NCI-H1436 treated with DMSO at 0.1 percent for 48 hours (cell line): Measurements from ENCODE around the gene ZBTB20.
"Not testable (repeated sequence)": the region's sequence is repeated elsewhere in the genome, so short reads cannot be mapped to it uniquely, and the experiment has no call there.

Experiments
- DNase-seq: peaks from one replicate; lab custom pipeline; 2025; lab: John Stamatoyannopoulos, UW

ZBTB20 gene

GRCh38 chr3:115147329-115148141, 447 bp upstream of the ZBTB20 start:
- DNase-seq: peak; percentile 100

- no peak for DNase-seq
Measured at GRCh38 chr3:115146032-115146417, 1.1 kb downstream of the ZBTB20 start.

GRCh38 chr3:115141033-115141757, 5.9 kb downstream of the ZBTB20 start:
- no peak for DNase-seq

- no peak for DNase-seq
Measured at GRCh38 chr3:115139072-115139471, 8.0 kb downstream of the ZBTB20 start.

GRCh38 chr3:115134648-115135347, 12.3 kb downstream of the ZBTB20 start:
- DNase-seq: no peak

- no peak for DNase-seq
Measured at GRCh38 chr3:115127208-115127607, 19.9 kb downstream of the ZBTB20 start.

- no peak for DNase-seq
Measured at GRCh38 chr3:115120597-115120996, 26.5 kb downstream of the ZBTB20 start.

GRCh38 chr3:115113367-115113766, 33.7 kb downstream of the ZBTB20 start:
- DNase-seq: no peak

GRCh38 chr3:115111632-115112031, 35.5 kb downstream of the ZBTB20 start:
- DNase-seq: no peak

- no peak for DNase-seq
Measured at GRCh38 chr3:115110830-115111229, 36.3 kb downstream of the ZBTB20 start.

- not testable (repeated sequence) for DNase-seq
Measured at GRCh38 chr3:115110066-115110465, 37.0 kb downstream of the ZBTB20 start.

GRCh38 chr3:115108614-115109013, 38.5 kb downstream of the ZBTB20 start:
- DNase-seq: no peak

GRCh38 chr3:115102046-115102445, 45.0 kb downstream of the ZBTB20 start:
- no peak for DNase-seq

GRCh38 chr3:115100806-115101205, 46.3 kb downstream of the ZBTB20 start:
- peak; percentile 33 for DNase-seq

GRCh38 chr3:115099986-115100571, 47.0 kb downstream of the ZBTB20 start:
- DNase-seq: peak; percentile 93

- no peak for DNase-seq
Measured at GRCh38 chr3:115099134-115099985, 47.7 kb downstream of the ZBTB20 start.

GRCh38 chr3:115098354-115099073, 48.6 kb downstream of the ZBTB20 start:
- DNase-seq: no peak

GRCh38 chr3:115095236-115095635, 51.9 kb downstream of the ZBTB20 start:
- no peak for DNase-seq

GRCh38 chr3:115092220-115092791, 54.8 kb downstream of the ZBTB20 start:
- DNase-seq: no peak

- DNase-seq: no peak
Measured at GRCh38 chr3:115090712-115091111, 56.4 kb downstream of the ZBTB20 start.
